ENCODE data around the gene ADAMTS6. TPM values are rescaled to one million over a fixed set of nuclear protein-coding genes. Genes with fewer than 3 reads are reported as not detected.

Gene ADAMTS6
- total RNA-seq, 4 donors from 2014 or later: 0.34 to 2.8 (median 2.0) TPM

- 32% methylated on average over 2 of the region's 2 CpGs for WGBS
These were observed 361.3 kb downstream of the ADAMTS6 start for GRCh38 chr5:65120371-65120967.

DNA sequence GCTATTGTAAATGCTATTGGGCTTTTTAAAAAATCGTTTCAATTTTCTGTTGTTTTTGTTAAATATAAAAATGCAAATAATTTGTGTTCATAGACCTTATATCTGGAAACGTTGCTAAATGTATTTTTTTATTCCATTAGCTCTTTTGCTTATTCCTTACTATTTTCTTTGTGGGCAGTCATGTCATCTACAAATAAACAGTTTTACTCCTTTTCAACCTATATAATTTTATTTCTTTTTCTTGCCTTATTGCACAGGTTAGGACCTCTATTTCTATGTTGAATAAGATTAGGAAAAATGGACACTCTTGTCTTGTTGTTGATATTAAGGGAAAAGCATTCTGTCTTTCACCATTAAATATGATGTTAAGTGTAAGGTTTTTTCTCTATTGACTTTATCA, 364.2 kb downstream of the ADAMTS6 start:
- 81% methylated on average over 2 of the region's 2 CpGs for WGBS

More at GRCh38 chr5:65120371-65120967, 361.3 kb downstream of the ADAMTS6 start:
- Histone ChIP-seq H3K9me3 (no peaks in the 10 kb centered on the region), H3K36me3 (no peaks in the 10 kb centered on the region), H3K27ac (no peak overlapping the region), H3K4me3 (no peak overlapping the region), H3K4me1 (no peaks in the 10 kb centered on the region), H3K27me3 (no peaks in the 10 kb centered on the region)
- no peak for DNase-seq (ENCODE audit: low spot score in 2 of 2)
- TF ChIP-seq, protein P1, sequence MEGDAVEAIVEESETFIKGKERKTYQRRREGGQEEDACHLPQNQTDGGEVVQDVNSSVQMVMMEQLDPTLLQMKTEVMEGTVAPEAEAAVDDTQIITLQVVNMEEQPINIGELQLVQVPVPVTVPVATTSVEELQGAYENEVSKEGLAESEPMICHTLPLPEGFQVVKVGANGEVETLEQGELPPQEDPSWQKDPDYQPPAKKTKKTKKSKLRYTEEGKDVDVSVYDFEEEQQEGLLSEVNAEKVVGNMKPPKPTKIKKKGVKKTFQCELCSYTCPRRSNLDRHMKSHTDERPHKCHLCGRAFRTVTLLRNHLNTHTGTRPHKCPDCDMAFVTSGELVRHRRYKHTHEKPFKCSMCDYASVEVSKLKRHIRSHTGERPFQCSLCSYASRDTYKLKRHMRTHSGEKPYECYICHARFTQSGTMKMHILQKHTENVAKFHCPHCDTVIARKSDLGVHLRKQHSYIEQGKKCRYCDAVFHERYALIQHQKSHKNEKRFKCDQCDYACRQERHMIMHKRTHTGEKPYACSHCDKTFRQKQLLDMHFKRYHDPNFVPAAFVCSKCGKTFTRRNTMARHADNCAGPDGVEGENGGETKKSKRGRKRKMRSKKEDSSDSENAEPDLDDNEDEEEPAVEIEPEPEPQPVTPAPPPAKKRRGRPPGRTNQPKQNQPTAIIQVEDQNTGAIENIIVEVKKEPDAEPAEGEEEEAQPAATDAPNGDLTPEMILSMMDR (IDR thresholded peaks at IDR 0.05): no peak
- TF ChIP-seq POLR2A (IDR thresholded peaks at IDR 0.05) (no peak), EP300 (IDR thresholded peaks at IDR 0.05) (no peak), POLR2AphosphoS5 (IDR thresholded peaks at IDR 0.05) (no peak)

GRCh38 chr5:65113771-65114170, 367.9 kb downstream of the ADAMTS6 start:
- Histone ChIP-seq H3K4me3 (no peak overlapping the region), H3K9me3 (no peaks in the 10 kb centered on the region), H3K27ac (no peak overlapping the region), H3K36me3 (no peaks in the 10 kb centered on the region), H3K27me3 (no peaks in the 10 kb centered on the region), H3K4me1 (no peaks in the 10 kb centered on the region)
- no peak for DNase-seq (ENCODE audit: low spot score in 2 of 2)
- WGBS: 76% methylated on average over 2 of the region's 2 CpGs
- TF ChIP-seq, protein P1 (IDR thresholded peaks at IDR 0.05): no peak
- TF ChIP-seq EP300 (IDR thresholded peaks at IDR 0.05) (no peak), POLR2AphosphoS5 (IDR thresholded peaks at IDR 0.05) (no peak), POLR2A (IDR thresholded peaks at IDR 0.05) (no peak)

More for the DNA sequence above, 364.2 kb downstream of the ADAMTS6 start:
- no peaks in the 10 kb centered on the region for H3K27me3 ChIP-seq
- TF ChIP-seq POLR2A (IDR thresholded peaks at IDR 0.05): no peak
- no peak for TF ChIP-seq POLR2AphosphoS5 (IDR thresholded peaks at IDR 0.05)
- TF ChIP-seq, protein P1 (IDR thresholded peaks at IDR 0.05): no peak
- no peak for TF ChIP-seq EP300 (IDR thresholded peaks at IDR 0.05)
- no peak for DNase-seq (ENCODE audit: low spot score in 2 of 2)
- no peaks in the 10 kb centered on the region for H3K4me1 ChIP-seq
- no peak overlapping the region for H3K4me3 ChIP-seq
- H3K27ac ChIP-seq: no peak overlapping the region
- no peaks in the 10 kb centered on the region for H3K9me3 ChIP-seq
- H3K36me3 ChIP-seq: no peaks in the 10 kb centered on the region

GRCh38 chr5:65111961-65112658, 369.6 kb downstream of the ADAMTS6 start:
- DNase-seq (ENCODE audit: low spot score in 2 of 2): no peak
- H3K4me1 ChIP-seq: no peaks in the 10 kb centered on the region
- H3K36me3 ChIP-seq: no peaks in the 10 kb centered on the region
- WGBS: 88% methylated on average over 12 of the region's 12 CpGs
- H3K9me3 ChIP-seq: no peaks in the 10 kb centered on the region
- H3K4me3 ChIP-seq: no peak overlapping the region
- no peaks in the 10 kb centered on the region for H3K27me3 ChIP-seq
- TF ChIP-seq POLR2AphosphoS5 (IDR thresholded peaks at IDR 0.05) (no peak), POLR2A (IDR thresholded peaks at IDR 0.05) (no peak), EP300 (IDR thresholded peaks at IDR 0.05) (no peak)
- TF ChIP-seq, protein P1 (IDR thresholded peaks at IDR 0.05): no peak
- H3K27ac ChIP-seq: no peak overlapping the region

Measured in suprapubic skin (tissue), 4 donors.